GM12874 (cell line): ENCODE results near the gene HLA-DPB1.

ENCODE experiments used
- CTCF ChIP-seq: IDR thresholded peaks from 2 replicates; pipeline ENCODE4 v1.5.1; 2011; ENCODE audit warnings: low read depth, mild to moderate bottlenecking, control low read depth, low read length, moderate library complexity; ENCODE audit not compliant: insufficient read depth

HLA-DPB1 gene

GRCh38 chr6:33118525-33119123 is 42.8 kb downstream of the HLA-DPB1 start:
- peak; percentile 42; the same call in 1 of the 2 replicates for TF ChIP-seq CTCF

GRCh38 chr6:33120001-33120400 is 44.2 kb downstream of the HLA-DPB1 start:
- no peak for TF ChIP-seq CTCF

GRCh38 chr6:33123181-33123580 is 47.4 kb downstream of the HLA-DPB1 start:
- no peak for TF ChIP-seq CTCF

GRCh38 chr6:33123732-33124524 is 48.1 kb downstream of the HLA-DPB1 start:
- peak; percentile 47; the same call in 1 of the 2 replicates for TF ChIP-seq CTCF

- TF ChIP-seq CTCF: no peak
Observed at GRCh38 chr6:33124525-33124901, 48.7 kb downstream of the HLA-DPB1 start.

GRCh38 chr6:33124947-33125346 is 49.2 kb downstream of the HLA-DPB1 start:
- no peak for TF ChIP-seq CTCF

- TF ChIP-seq CTCF: peak; percentile 72
Observed at GRCh38 chr6:33126101-33126714, 50.4 kb downstream of the HLA-DPB1 start.
